PC-3 (cell line): ENCODE data around the gene BRME1. TPM values are rescaled to one million over a fixed set of nuclear protein-coding genes. Genes with fewer than 3 reads are reported as not detected.

Source experiments
- ATAC-seq: fragments of 200-7000 bp; cut with Tn5 transposase; 2 replicates; pipeline ENCODE4 v1.9.1; 2020; ENCODE audit warnings: mild to moderate bottlenecking, moderate library complexity
- BruUV-seq: library from RNA; stranded (reverse); fragments of 400-500 nt; replicated peaks from 2 replicates; lab custom pipeline; 2021; lab: Mats Ljungman, UMichigan
- CTCF ChIA-PET: fragments of 300-600 bp; sonication (Branson Sonifier 250); formaldehyde crosslinking; loops from one replicate; lab custom pipeline; 2022; ENCODE audit warnings: antibody characterized with exemption; lab: Charles Lee
- POLR2A ChIA-PET: fragments of 300-600 bp; sonication (Branson Sonifier 250); formaldehyde crosslinking; loops from one replicate; lab custom pipeline; 2022; ENCODE audit warnings: antibody characterized with exemption; ENCODE audit not compliant: unreplicated experiment; lab: Charles Lee
- DNase-seq: peaks from one replicate; pipeline ENCODE4 v3.0.0-alpha.2; 2015
- H2AFZ ChIP-seq: fragments of 300-600 bp; sonication (generic); 2 replicates; pipeline ENCODE4 v1.6.0; 2016; ENCODE audit warnings: antibody characterized with exemption, low read length
- H3F3A ChIP-seq: fragments of 300-600 bp; sonication (generic); one replicate; pipeline ENCODE4 v1.6.0; 2017; ENCODE audit warnings: antibody characterized with exemption, low read length, control low read depth, mild to moderate bottlenecking; ENCODE audit not compliant: unreplicated experiment
- H3K27ac ChIP-seq: fragments of 300-600 bp; sonication (generic); 2 replicates; pipeline ENCODE4 v1.5.1; 2016; ENCODE audit warnings: mild to moderate bottlenecking, low read length
- H3K27me3 ChIP-seq: fragments of 300-600 bp; sonication (generic); 2 replicates; pipeline ENCODE4 v1.6.1; 2016; ENCODE audit warnings: low read length, mixed read lengths
- H3K36me3 ChIP-seq: fragments of 300-600 bp; sonication (generic); 2 replicates; pipeline ENCODE4 v1.6.1; 2016; ENCODE audit warnings: low read depth, mixed run types, low read length, mixed read lengths
- H3K4me1 ChIP-seq: fragments of 300-600 bp; sonication (generic); 2 replicates; pipeline ENCODE4 v1.5.1; 2016; ENCODE audit warnings: low read length; ENCODE audit not compliant: insufficient read depth
- H3K4me2 ChIP-seq: fragments of 300-600 bp; sonication (generic); 2 replicates; pipeline ENCODE4 v1.6.0; 2016; ENCODE audit warnings: low read length
- H3K4me3 ChIP-seq: fragments of 300-600 bp; sonication (generic); 2 replicates; pipeline ENCODE4 v1.5.1; 2016; ENCODE audit warnings: mild to moderate bottlenecking, low read length, mixed read lengths
- H3K79me2 ChIP-seq: fragments of 300-600 bp; sonication (generic); 2 replicates; pipeline ENCODE4 v1.6.1; 2017; ENCODE audit warnings: low read length, mixed read lengths
- H3K9ac ChIP-seq: fragments of 300-600 bp; sonication (generic); 2 replicates; pipeline ENCODE4 v1.6.0; 2016; ENCODE audit warnings: mild to moderate bottlenecking, low read length
- H3K9me2 ChIP-seq: fragments of 300-600 bp; sonication (generic); replicated peaks from 2 replicates; pipeline ENCODE4 v1.6.1; 2016; ENCODE audit warnings: mixed run types, low read length, mixed read lengths
- H3K9me3 ChIP-seq: fragments of 300-600 bp; sonication (generic); 2 replicates; pipeline ENCODE4 v1.6.1; 2016; ENCODE audit warnings: low read length, mixed read lengths
- H4K20me1 ChIP-seq: fragments of 300-600 bp; sonication (generic); 2 replicates; pipeline ENCODE4 v1.6.1; 2016; ENCODE audit warnings: low read length, mixed read lengths
- EZH2 ChIP-seq: fragments of 300-600 bp; sonication (generic); IDR thresholded peaks from one replicate; pipeline ENCODE4 v1.6.1; 2017; ENCODE audit warnings: antibody characterized with exemption, mild to moderate bottlenecking, low read length; ENCODE audit not compliant: unreplicated experiment
- EZH2phosphoT487 ChIP-seq: fragments of 300-600 bp; sonication (generic); IDR thresholded peaks from 2 replicates; pipeline ENCODE4 v1.6.1; 2018; ENCODE audit warnings: mild to moderate bottlenecking, antibody characterized with exemption, low read length, borderline replicate concordance
- intact Hi-C: fragments of 100-400 bp; cut with micrococcal nuclease; formaldehyde crosslinking; loops from 2 replicates; pipeline ENCODE4 v1.9.0; 2023
- total RNA-seq: library from RNA; depleted of rRNA; stranded (reverse); fragments of >200 nt; gene quantifications from 2 replicates; pipeline ENCODE4 v1.2.3, GENCODE V29; 2014
- TF ChIP-seq, protein P1 (sequence below): fragments of 300-600 bp; sonication (generic); conservative IDR thresholded peaks from 2 replicates; pipeline ENCODE4 v1.5.1; 2017; ENCODE audit warnings: antibody characterized with exemption, low read depth, mild to moderate bottlenecking, low read length

The BRME1 gene
- total RNA-seq, 1 experiment from 2014 or later: 6.0 TPM

DNA sequence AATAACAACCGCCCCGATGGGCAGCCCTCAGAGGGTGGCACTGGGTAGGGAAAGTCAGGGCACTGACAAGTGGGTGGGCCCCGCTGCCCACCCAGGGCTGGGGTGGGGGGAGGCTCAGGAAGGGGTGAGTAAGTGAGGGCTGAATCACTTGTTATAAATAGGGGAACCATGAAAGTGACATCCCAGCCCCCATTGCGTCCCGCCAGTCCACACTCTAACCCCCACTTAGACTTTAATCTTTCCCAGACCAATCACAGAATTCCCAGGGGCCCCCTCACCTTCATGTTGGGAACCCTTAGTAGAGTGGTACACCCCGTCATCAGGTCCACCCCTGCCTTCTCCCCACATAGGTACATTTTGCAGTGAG, 66.0 kb downstream of the BRME1 start:
- no peaks in the 10 kb centered on the region for H3K9me3 ChIP-seq
- H3K4me1 ChIP-seq: peaks cover 66% of the 10 kb centered on the region
- peaks cover 44% of the 10 kb centered on the region for H4K20me1 ChIP-seq
- peaks cover 83% of the 10 kb centered on the region for H3K79me2 ChIP-seq
- no peak overlapping the region for H2AFZ ChIP-seq
- ATAC-seq (no peak), DNase-seq (no peak)
- H3F3A ChIP-seq: peaks cover 30% of the 10 kb centered on the region
- no peaks in the 10 kb centered on the region for H3K9me2 ChIP-seq
- peaks cover 39% of the 10 kb centered on the region for H3K36me3 ChIP-seq
- intact Hi-C loops: loop anchor here (1.0 to 10.0 kb wide), 3 partner anchors 22 to 675 kb away; no protein-coding TSS in a partner anchor
- peak overlapping the region; percentile 82 for H3K4me3 ChIP-seq
- BruUV-seq: no TSS peak
- H3K9ac ChIP-seq: peak overlapping the region; percentile 93
- TF ChIP-seq EZH2phosphoT487 (no peak), EZH2 (no peak)
- TF ChIP-seq, protein P1, sequence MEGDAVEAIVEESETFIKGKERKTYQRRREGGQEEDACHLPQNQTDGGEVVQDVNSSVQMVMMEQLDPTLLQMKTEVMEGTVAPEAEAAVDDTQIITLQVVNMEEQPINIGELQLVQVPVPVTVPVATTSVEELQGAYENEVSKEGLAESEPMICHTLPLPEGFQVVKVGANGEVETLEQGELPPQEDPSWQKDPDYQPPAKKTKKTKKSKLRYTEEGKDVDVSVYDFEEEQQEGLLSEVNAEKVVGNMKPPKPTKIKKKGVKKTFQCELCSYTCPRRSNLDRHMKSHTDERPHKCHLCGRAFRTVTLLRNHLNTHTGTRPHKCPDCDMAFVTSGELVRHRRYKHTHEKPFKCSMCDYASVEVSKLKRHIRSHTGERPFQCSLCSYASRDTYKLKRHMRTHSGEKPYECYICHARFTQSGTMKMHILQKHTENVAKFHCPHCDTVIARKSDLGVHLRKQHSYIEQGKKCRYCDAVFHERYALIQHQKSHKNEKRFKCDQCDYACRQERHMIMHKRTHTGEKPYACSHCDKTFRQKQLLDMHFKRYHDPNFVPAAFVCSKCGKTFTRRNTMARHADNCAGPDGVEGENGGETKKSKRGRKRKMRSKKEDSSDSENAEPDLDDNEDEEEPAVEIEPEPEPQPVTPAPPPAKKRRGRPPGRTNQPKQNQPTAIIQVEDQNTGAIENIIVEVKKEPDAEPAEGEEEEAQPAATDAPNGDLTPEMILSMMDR: no peak
- H3K4me2 ChIP-seq: peak overlapping the region; percentile 94
- H3K27ac ChIP-seq: peak overlapping the region; percentile 96
- H3K27me3 ChIP-seq: no peaks in the 10 kb centered on the region
- POLR2A ChIA-PET: interaction anchor here (0.6 to 1.6 kb wide), 8 partner anchors 9 to 542 kb away, joined by 3 to 35 read pairs (median 12); no protein-coding TSS in a partner anchor
- CTCF ChIA-PET: interaction anchor here (0.6 to 2.0 kb wide), 2 partner anchors 22 to 42 kb away, joined by 3 to 11 read pairs; no protein-coding TSS in a partner anchor

DNA sequence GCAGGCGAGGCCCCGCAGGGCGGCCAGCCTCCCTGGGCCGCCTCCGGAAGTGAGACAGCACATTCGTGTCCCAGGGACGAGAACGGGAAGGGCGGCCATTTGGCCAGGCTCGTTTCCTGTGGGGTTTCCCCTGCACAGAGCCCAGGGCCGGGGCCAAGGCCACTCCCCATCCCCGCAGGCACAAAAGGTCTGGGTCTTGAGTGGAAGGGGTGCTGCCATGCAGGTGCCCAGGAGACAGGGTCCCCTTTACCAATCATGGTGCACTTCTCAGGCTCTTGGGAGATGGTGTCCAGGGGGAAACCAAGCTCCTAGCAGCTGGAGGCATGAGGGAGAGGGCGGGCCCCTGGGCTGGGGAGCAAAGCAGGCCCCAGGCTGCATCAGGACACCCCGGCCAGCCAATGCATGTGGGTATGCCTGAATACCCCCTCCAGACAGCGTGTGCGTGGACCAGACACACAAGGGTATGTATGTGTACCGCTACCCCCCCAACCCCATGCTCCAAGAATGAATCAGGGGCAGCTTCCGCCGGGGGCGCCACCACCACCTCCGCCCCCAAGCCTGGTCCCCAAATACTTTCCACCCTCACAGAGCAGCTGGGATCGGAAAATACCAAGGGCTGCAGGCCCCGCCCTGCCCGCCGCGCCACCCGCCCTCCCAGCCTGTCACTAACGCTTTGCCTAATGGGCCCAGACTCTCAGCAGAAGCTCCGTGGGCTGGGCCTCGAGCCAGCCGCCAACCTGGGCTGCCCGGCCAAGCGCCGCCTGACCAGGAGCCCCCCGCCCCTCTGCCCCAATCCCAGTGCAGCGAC, 66.6 kb downstream of the BRME1 start:
- ATAC-seq (peak; percentile 25), DNase-seq (peak; percentile 94)
- POLR2A ChIA-PET: interaction anchor here (0.5 to 1.6 kb wide), 10 partner anchors 10 to 543 kb away, joined by 3 to 35 read pairs (median 8); partner anchors contain the start of gene MRI1
- no peaks in the 10 kb centered on the region for H3K9me3 ChIP-seq
- peaks cover 39% of the 10 kb centered on the region for H3K36me3 ChIP-seq
- BruUV-seq: no TSS peak
- H3K9ac ChIP-seq: peak overlapping the region; percentile 93
- peak overlapping the region; percentile 96 for H3K27ac ChIP-seq
- H3K9me2 ChIP-seq: no peaks in the 10 kb centered on the region
- peak overlapping the region; percentile 82 for H3K4me3 ChIP-seq
- intact Hi-C loops: loop anchor here (10.0 kb wide), 1 partner anchor 675 kb away; no protein-coding TSS in a partner anchor
- peaks cover 72% of the 10 kb centered on the region for H3K4me1 ChIP-seq
- peaks cover 44% of the 10 kb centered on the region for H4K20me1 ChIP-seq
- H3F3A ChIP-seq: peaks cover 30% of the 10 kb centered on the region
- CTCF ChIA-PET: interaction anchor here (2.0 kb wide), 1 partner anchor 23 kb away, joined by 11 read pairs; no protein-coding TSS in a partner anchor
- H3K4me2 ChIP-seq: peak overlapping the region; percentile 94
- no peaks in the 10 kb centered on the region for H3K27me3 ChIP-seq
- TF ChIP-seq, protein P1: no peak
- TF ChIP-seq EZH2phosphoT487 (no peak), EZH2 (no peak)
- no peak overlapping the region for H2AFZ ChIP-seq
- H3K79me2 ChIP-seq: peaks cover 83% of the 10 kb centered on the region
